ENCODE measurements around the gene UCP2. TPM values are rescaled to one million over a fixed set of nuclear protein-coding genes. Genes with fewer than 3 reads are reported as not detected.

UCP2 gene, protein sequence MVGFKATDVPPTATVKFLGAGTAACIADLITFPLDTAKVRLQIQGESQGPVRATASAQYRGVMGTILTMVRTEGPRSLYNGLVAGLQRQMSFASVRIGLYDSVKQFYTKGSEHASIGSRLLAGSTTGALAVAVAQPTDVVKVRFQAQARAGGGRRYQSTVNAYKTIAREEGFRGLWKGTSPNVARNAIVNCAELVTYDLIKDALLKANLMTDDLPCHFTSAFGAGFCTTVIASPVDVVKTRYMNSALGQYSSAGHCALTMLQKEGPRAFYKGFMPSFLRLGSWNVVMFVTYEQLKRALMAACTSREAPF
- polyA plus RNA-seq (2013, experiment 1 of 2) = 83.2 TPM
- polyA plus RNA-seq (2013, experiment 2 of 2) = 96.8 TPM

- peaks cover 37% of the 10 kb centered on the region for H3K36me3 ChIP-seq (ENCODE audit: insufficient read depth, low read length)
- H3K27ac ChIP-seq (ENCODE audit: low read depth, low read length) = peak within 1 kb of the TSS; percentile 68
- peaks cover 20% of the 10 kb centered on the region for H3K4me1 ChIP-seq (ENCODE audit: insufficient read depth, low read length)
These were observed at the start of gene UCP2 for GRCh38 chr11:73982595-73982989. Gene UCP2, minus strand, starts transcription at chr11:73982843. Its CDS starts 4,465 bp downstream, at chr11:73978378.

GRCh38 chr11:74030723-74031676 is 48.4 kb upstream of the UCP2 start:
- no peak overlapping the region for H3K27ac ChIP-seq (ENCODE audit: low read depth, low read length)
- peaks cover 42% of the 10 kb centered on the region for H3K36me3 ChIP-seq (ENCODE audit: insufficient read depth, low read length)
- H3K9me3 ChIP-seq (ENCODE audit: insufficient read depth, low read depth, low read length) = no peaks in the 10 kb centered on the region
- no peak overlapping the region for H3K4me3 ChIP-seq (ENCODE audit: low read length)
- no peaks in the 10 kb centered on the region for H3K4me1 ChIP-seq (ENCODE audit: insufficient read depth, low read length)
- no peaks in the 10 kb centered on the region for H3K27me3 ChIP-seq (ENCODE audit: insufficient read depth, low read length)
- 92% methylated on average over 9 of the region's 9 CpGs for WGBS
- no peak overlapping the region for H3K9ac ChIP-seq (ENCODE audit: low read depth, low read length)

More at GRCh38 chr11:73982595-73982989, at the start of gene UCP2:
- Histone ChIP-seq H3K9ac (ENCODE audit: low read depth, low read length) (peak within 1 kb of the TSS; percentile 73), H3K4me3 (ENCODE audit: low read length) (peak within 1 kb of the TSS; percentile 75), H3K27me3 (ENCODE audit: insufficient read depth, low read length) (no peaks in the 10 kb centered on the region), H3K9me3 (ENCODE audit: insufficient read depth, low read depth, low read length) (no peaks in the 10 kb centered on the region)
- WGBS = under 1% methylated on average over 43 of the region's 43 CpGs

DNA sequence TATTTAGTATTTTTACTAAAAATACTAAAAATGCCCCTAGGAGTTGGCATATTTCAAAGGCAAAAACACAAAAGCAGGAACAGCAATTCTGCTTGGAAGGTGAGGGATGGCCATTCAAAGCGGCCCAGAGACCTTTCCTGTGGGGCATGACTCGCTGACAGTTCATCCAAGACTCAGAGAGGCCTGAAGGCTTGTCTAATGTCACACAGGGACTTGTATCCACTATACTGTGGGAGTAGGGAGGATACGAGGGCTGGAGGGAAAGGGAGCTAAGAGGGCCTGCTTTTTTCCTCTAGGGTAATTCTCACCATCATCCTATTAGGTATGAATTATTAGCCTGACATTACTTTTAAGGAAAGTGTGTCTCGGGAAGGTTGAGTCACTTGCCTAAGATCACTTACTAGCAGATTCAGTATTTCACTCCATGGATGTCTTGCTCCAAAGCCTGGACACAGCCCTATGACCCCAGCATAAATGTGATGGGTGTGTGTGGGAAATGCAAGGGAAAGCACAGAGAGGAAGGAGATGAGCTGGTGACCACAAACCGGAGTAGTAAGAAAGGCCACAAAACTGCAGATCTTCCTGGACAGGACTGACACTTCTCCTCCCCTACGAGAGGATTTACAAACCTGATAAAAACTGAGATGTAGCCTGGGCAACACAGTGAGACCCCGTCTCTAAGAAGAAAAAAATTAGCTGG is 43.0 kb upstream of the UCP2 start:
- Histone ChIP-seq H3K27ac (ENCODE audit: low read depth, low read length) (no peak overlapping the region), H3K9me3 (ENCODE audit: insufficient read depth, low read depth, low read length) (no peaks in the 10 kb centered on the region), H3K4me1 (ENCODE audit: insufficient read depth, low read length) (no peaks in the 10 kb centered on the region), H3K36me3 (ENCODE audit: insufficient read depth, low read length) (peaks cover 21% of the 10 kb centered on the region; the same call in 1 of the 2 replicates), H3K9ac (ENCODE audit: low read depth, low read length) (no peak overlapping the region), H3K4me3 (ENCODE audit: low read length) (no peak overlapping the region), H3K27me3 (ENCODE audit: insufficient read depth, low read length) (no peaks in the 10 kb centered on the region)
- 95% methylated on average over 7 of the region's 7 CpGs for whole genome bisulfite sequencing

DNA sequence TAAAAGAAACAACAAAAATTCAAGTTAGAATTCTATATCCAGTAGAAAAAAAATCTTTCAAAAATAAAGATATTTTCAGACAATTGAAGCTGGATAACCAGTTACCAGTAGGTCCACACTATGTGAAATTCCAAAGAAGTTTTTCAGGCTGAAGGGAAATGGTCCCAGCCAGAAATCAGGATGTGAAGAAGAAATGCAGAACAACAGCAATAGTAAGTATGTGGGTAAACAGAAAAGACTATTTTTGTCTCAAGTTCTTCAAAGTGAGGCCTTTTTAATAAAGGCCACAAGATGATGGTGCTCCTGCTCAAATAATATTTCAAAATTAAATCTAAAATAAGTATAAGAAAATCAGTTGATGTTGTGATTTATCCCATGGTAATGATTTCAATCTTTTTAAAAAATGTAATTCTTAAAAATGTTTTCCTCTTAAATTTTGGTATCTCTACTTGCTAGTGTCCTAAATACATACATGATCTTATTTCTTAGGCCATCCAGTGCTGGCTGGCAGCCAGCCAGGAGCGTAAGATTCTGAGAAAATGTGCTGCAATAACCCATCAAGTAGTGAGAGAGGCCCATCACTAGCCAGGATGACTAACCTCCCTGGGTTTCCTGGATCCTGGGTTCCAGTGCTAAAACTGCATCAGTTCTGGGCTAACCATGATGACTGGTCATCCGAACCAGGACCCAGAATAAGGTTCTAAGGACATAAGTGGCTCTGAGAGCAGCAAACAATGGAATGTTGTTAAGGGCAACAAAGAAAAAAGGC is 41.8 kb upstream of the UCP2 start:
- no peaks in the 10 kb centered on the region for H3K9me3 ChIP-seq (ENCODE audit: insufficient read depth, low read depth, low read length)
- no peaks in the 10 kb centered on the region for H3K4me1 ChIP-seq (ENCODE audit: insufficient read depth, low read length)
- peaks cover 19% of the 10 kb centered on the region; the same call in 1 of the 2 replicates for H3K36me3 ChIP-seq (ENCODE audit: insufficient read depth, low read length)
- no peak overlapping the region for H3K27ac ChIP-seq (ENCODE audit: low read depth, low read length)
- H3K27me3 ChIP-seq (ENCODE audit: insufficient read depth, low read length) = no peaks in the 10 kb centered on the region
- H3K4me3 ChIP-seq (ENCODE audit: low read length) = no peak overlapping the region
- no peak overlapping the region for H3K9ac ChIP-seq (ENCODE audit: low read depth, low read length)
- WGBS = 96% methylated on average over 2 of the region's 2 CpGs

- no peaks in the 10 kb centered on the region for H3K4me1 ChIP-seq (ENCODE audit: insufficient read depth, low read length)
- no peak overlapping the region for H3K9ac ChIP-seq (ENCODE audit: low read depth, low read length)
- peaks cover 15% of the 10 kb centered on the region; the same call in 1 of the 2 replicates for H3K36me3 ChIP-seq (ENCODE audit: insufficient read depth, low read length)
These were observed 40.6 kb upstream of the UCP2 start for GRCh38 chr11:74023276-74023675.

DNA sequence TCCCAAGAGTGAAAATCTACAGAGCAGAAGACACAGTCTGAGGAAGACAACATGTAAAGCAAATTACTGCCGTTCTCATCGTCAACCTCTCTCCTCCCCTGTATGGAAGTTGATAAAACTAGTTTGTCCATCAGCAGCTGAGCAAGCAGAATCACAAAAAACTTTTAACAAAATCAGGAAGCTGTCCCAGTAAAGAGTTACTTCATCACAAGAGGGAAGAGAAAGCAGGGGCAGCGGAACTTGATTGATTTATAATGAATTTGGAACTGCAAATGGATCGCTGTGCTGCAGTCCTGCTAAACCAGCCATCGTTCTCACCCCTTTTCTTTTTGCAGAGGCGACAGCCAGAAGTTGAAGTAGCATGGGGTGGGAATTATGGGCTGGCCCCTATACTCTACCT is 39.9 kb upstream of the UCP2 start:
- H3K27me3 ChIP-seq (ENCODE audit: insufficient read depth, low read length) = no peaks in the 10 kb centered on the region
- 97% methylated on average over 5 of the region's 6 CpGs for WGBS
- no peaks in the 10 kb centered on the region for H3K9me3 ChIP-seq (ENCODE audit: insufficient read depth, low read depth, low read length)
- peaks cover 18% of the 10 kb centered on the region; the same call in 1 of the 2 replicates for H3K36me3 ChIP-seq (ENCODE audit: insufficient read depth, low read length)
- no peak overlapping the region for H3K9ac ChIP-seq (ENCODE audit: low read depth, low read length)
- H3K27ac ChIP-seq (ENCODE audit: low read depth, low read length) = no peak overlapping the region
- H3K4me1 ChIP-seq (ENCODE audit: insufficient read depth, low read length) = no peaks in the 10 kb centered on the region
- H3K4me3 ChIP-seq (ENCODE audit: low read length) = no peak overlapping the region

More at GRCh38 chr11:74023276-74023675, 40.6 kb upstream of the UCP2 start:
- no peak overlapping the region for H3K4me3 ChIP-seq (ENCODE audit: low read length)
- no peak overlapping the region for H3K27ac ChIP-seq (ENCODE audit: low read depth, low read length)
- no peaks in the 10 kb centered on the region for H3K27me3 ChIP-seq (ENCODE audit: insufficient read depth, low read length)
- no peaks in the 10 kb centered on the region for H3K9me3 ChIP-seq (ENCODE audit: insufficient read depth, low read depth, low read length)

DNA sequence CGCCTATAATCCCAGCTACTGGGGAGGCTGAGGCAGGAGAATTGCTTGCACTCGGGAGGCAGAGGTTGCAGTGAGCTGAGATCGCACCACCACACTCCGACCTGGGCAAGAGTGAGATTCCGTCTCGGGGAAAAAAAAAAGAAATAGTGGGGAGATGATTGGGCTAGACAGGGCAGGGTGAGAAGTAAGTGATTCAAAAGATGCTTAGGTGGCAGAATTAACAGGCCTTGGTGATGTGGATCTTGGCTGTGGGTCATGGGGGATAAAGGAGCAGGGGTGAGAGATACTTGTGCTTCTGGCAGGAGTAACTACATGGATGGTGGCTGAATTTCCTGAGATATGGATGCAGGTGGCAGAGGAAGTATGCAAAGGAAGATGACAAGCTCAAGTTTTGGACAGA is 39.4 kb upstream of the UCP2 start:
- no peaks in the 10 kb centered on the region for H3K9me3 ChIP-seq (ENCODE audit: insufficient read depth, low read depth, low read length)
- H3K36me3 ChIP-seq (ENCODE audit: insufficient read depth, low read length) = peaks cover 19% of the 10 kb centered on the region; the same call in 1 of the 2 replicates
- H3K27me3 ChIP-seq (ENCODE audit: insufficient read depth, low read length) = no peaks in the 10 kb centered on the region
- no peaks in the 10 kb centered on the region for H3K4me1 ChIP-seq (ENCODE audit: insufficient read depth, low read length)
- no peak overlapping the region for H3K9ac ChIP-seq (ENCODE audit: low read depth, low read length)
- WGBS = 94% methylated on average over 6 of the region's 6 CpGs
- H3K4me3 ChIP-seq (ENCODE audit: low read length) = no peak overlapping the region
- no peak overlapping the region for H3K27ac ChIP-seq (ENCODE audit: low read depth, low read length)

- Histone ChIP-seq H3K36me3 (ENCODE audit: insufficient read depth, low read length) (peaks cover 19% of the 10 kb centered on the region), H3K4me1 (ENCODE audit: insufficient read depth, low read length) (no peaks in the 10 kb centered on the region), H3K27me3 (ENCODE audit: insufficient read depth, low read length) (no peaks in the 10 kb centered on the region), H3K4me3 (ENCODE audit: low read length) (no peak overlapping the region), H3K9ac (ENCODE audit: low read depth, low read length) (no peak overlapping the region), H3K27ac (ENCODE audit: low read depth, low read length) (no peak overlapping the region), H3K9me3 (ENCODE audit: insufficient read depth, low read depth, low read length) (no peaks in the 10 kb centered on the region)
- 92% methylated on average over 4 of the region's 4 CpGs for WGBS
These were observed 37.9 kb upstream of the UCP2 start for GRCh38 chr11:74020539-74020938.

GRCh38 chr11:74019860-74020259 is 37.2 kb upstream of the UCP2 start:
- Histone ChIP-seq H3K4me3 (ENCODE audit: low read length) (no peak overlapping the region), H3K9me3 (ENCODE audit: insufficient read depth, low read depth, low read length) (no peaks in the 10 kb centered on the region), H3K27me3 (ENCODE audit: insufficient read depth, low read length) (no peaks in the 10 kb centered on the region), H3K4me1 (ENCODE audit: insufficient read depth, low read length) (no peaks in the 10 kb centered on the region), H3K27ac (ENCODE audit: low read depth, low read length) (no peak overlapping the region), H3K36me3 (ENCODE audit: insufficient read depth, low read length) (peaks cover 17% of the 10 kb centered on the region), H3K9ac (ENCODE audit: low read depth, low read length) (no peak overlapping the region)
- 90% methylated on average over 4 of the region's 4 CpGs for WGBS

DNA sequence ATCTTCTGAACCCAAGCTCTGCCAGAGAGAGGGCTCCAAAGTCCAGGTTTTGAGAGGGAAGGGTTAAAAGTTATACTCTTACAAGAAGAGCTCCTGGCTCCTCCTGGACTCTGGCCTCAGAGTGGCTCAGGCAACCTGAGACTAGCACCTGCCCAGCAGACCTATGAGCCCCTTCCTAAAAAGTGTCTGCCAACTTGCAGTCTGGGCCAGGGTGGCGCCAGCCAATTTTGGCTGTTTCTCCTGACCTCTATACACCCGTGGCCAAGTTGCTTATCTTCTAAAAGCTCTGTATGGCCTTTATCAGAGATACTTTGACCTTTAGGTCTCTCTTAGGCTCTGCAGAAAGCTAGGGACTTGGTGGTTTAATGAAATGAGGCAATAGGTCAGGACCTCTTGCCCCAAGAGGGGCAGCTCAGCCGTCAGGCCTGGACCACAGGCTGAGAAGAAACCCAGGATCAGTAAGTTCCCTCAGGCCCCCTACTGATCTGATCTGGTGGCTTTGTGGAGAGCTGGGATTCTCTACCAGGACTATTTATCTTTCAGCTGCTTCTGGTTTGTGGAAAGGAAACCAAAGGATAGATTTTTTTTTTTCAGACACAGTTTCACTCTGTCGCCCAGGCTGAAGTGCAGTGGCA is 36.6 kb upstream of the UCP2 start:
- H3K9ac ChIP-seq (ENCODE audit: low read depth, low read length) = no peak overlapping the region
- H3K36me3 ChIP-seq (ENCODE audit: insufficient read depth, low read length) = peaks cover 17% of the 10 kb centered on the region
- H3K27me3 ChIP-seq (ENCODE audit: insufficient read depth, low read length) = no peaks in the 10 kb centered on the region
- 91% methylated on average over 4 of the region's 4 CpGs for WGBS
- H3K9me3 ChIP-seq (ENCODE audit: insufficient read depth, low read depth, low read length) = no peaks in the 10 kb centered on the region
- no peaks in the 10 kb centered on the region for H3K4me1 ChIP-seq (ENCODE audit: insufficient read depth, low read length)
- H3K4me3 ChIP-seq (ENCODE audit: low read length) = no peak overlapping the region
- H3K27ac ChIP-seq (ENCODE audit: low read depth, low read length) = no peak overlapping the region
